Breast epithelium (tissue), 3 donors: ENCODE data around the gene FOXL2.

Experiments
- POLR2A ChIP-seq: fragments of 450-650 bp; IDR thresholded peaks from one replicate; pipeline ENCODE4 v1.6.1; 2016; ENCODE audit warnings: antibody characterized with exemption, mild to moderate bottlenecking, moderate library complexity
- POLR2AphosphoS5 ChIP-seq, 3 donors: sonication (generic); formaldehyde crosslinking; IDR thresholded peaks; one replicate each; pipeline ENCODE4 v1.6.1; 2017; ENCODE audit warnings: antibody characterized with exemption in 3 of 3
- TF ChIP-seq, protein P1 (sequence below), 3 donors: fragments of 450-650 bp; IDR thresholded peaks; one replicate each; pipeline ENCODE4 v1.5.1; 2016 to 2017; ENCODE audit warnings: antibody characterized with exemption in 3 of 3, mild to moderate bottlenecking in 3 of 3, moderate library complexity in 3 of 3

DNA sequence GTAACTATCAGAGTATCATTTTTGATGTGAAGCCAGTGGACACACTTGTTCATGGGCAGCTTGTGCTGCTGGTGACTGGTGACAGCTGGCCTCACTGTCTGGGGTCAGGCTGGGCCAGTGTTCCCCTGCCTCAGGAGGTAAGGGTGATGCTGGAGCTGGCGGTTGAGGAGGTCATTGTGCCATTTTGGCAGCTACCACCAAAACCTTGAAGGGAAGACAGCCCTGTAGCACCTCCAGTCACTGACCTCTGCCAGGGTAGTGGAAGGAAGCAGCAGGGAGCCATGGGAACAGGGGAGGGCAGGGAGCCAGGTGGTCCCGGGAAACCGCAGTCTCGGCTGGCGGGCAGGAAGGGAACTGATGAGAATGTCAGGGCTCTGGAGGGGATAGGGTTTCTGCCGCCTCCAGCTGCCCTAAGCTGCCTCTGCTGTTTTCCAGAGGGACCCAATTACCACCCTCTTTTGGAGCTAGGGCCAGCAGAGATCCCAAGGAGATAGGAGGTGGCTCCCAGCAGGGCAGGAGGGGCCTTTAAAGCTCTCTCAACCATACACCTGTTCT lies 24.9 kb upstream of the FOXL2 start:
- TF ChIP-seq, protein P1, sequence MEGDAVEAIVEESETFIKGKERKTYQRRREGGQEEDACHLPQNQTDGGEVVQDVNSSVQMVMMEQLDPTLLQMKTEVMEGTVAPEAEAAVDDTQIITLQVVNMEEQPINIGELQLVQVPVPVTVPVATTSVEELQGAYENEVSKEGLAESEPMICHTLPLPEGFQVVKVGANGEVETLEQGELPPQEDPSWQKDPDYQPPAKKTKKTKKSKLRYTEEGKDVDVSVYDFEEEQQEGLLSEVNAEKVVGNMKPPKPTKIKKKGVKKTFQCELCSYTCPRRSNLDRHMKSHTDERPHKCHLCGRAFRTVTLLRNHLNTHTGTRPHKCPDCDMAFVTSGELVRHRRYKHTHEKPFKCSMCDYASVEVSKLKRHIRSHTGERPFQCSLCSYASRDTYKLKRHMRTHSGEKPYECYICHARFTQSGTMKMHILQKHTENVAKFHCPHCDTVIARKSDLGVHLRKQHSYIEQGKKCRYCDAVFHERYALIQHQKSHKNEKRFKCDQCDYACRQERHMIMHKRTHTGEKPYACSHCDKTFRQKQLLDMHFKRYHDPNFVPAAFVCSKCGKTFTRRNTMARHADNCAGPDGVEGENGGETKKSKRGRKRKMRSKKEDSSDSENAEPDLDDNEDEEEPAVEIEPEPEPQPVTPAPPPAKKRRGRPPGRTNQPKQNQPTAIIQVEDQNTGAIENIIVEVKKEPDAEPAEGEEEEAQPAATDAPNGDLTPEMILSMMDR (IDR thresholded peaks at IDR 0.05) = no peak
- no peak for TF ChIP-seq POLR2A
- TF ChIP-seq POLR2AphosphoS5 (IDR thresholded peaks at IDR 0.05) = no peak
